NCI-H187 treated with DMSO at 0.1 percent for 48 hours (cell line): ENCODE measurements around the gene RAB11FIP2.
"Not testable (repeated sequence)": the region's sequence is repeated elsewhere in the genome, so short reads cannot be mapped to it uniquely, and the experiment has no call there.

Source experiments
- DNase-seq: peaks from one replicate; lab custom pipeline; 2025; lab: John Stamatoyannopoulos, UW

The RAB11FIP2 gene

GRCh38 chr10:118046395-118047156 lies at the start of gene RAB11FIP2:
Gene RAB11FIP2 (minus strand): TSS chr10:118046941. CDS start chr10:118046163, 778 bp downstream.
- peak; percentile 33 for DNase-seq

DNA sequence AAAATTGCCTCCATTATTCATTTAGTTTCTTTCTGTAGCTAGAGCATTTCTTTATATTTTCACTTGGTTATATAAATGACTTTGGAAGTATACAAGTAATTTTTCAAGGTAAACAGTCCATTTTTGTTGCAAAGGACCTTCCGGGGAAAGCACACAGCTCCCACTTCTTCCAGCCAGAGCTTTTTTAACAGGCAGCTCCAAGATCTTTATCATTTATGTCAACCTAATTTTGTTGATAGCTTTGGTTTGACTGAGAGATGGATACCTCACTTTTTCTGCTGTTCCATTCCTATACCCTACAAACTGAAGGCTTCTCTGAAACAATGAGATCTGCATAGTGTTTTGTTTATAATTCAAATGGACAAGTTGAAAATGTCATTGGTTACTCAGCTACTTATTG lies 49.3 kb upstream of the RAB11FIP2 start:
- no peak for DNase-seq

GRCh38 chr10:118092209-118092608 lies 45.5 kb upstream of the RAB11FIP2 start:
- DNase-seq, result no peak

GRCh38 chr10:118080817-118081216 lies 34.1 kb upstream of the RAB11FIP2 start:
- DNase-seq, result no peak

DNA sequence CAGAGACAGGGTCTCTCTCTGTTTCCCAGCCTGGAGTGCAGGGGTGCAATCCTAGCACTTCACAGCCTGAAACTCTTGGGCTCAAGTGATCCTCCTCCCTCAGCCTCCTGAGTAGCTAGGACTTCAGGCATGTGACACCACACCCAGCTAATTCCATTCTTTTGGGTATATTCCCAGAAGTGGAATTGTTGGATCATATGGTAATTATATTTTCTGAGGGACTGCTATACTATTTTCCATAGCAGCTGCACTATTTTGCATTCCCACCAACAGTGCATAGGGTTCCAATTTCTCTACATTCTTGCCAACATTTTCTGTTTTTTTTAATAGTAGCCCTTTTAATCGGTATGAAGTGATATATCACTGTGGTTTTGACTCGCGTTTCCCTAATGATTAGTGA lies 30.0 kb upstream of the RAB11FIP2 start:
- no peak for DNase-seq

GRCh38 chr10:118072840-118073239 lies 26.1 kb upstream of the RAB11FIP2 start:
- DNase-seq, result no peak

DNA sequence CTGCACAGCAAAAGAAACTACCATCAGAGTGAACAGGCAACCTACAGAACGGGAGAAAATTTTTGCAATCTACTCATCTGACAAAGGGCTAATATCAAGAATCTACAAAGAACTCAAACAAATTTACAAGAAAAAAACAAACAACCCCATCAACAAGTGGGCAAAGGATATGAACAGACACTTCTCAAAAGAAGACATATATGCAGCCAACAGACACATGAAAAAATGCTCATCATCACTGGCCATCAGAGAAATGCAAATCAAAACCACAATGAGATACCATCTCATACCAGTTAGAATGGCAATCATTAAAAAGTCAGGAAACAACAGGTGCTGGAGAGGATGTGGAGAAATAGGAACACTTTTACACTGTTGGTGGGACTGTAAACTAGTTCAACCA lies 20.6 kb upstream of the RAB11FIP2 start:
- DNase-seq, result not testable (repeated sequence)

DNA sequence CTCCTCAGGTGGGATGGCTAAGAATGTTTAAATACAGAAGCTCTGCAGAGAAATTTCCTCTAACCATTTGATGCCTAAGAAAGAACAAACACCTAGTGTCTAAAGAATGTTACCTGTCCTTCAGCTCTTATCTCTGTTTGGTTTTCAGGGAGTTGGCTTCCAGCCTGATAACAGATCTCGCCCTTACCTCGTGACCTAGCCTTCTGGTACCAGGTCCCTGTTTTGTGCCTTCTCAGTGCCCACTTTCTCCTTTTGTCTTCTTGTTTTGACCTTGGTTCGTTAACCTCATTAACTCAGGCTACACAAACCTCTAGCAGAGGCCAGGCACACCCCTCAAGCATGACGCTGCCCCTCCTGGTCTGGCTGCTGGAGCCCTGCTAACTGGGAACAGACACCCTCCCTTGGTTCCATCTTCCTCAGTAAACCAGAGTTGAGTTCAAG lies 16.1 kb upstream of the RAB11FIP2 start:
- no peak for DNase-seq

DNA sequence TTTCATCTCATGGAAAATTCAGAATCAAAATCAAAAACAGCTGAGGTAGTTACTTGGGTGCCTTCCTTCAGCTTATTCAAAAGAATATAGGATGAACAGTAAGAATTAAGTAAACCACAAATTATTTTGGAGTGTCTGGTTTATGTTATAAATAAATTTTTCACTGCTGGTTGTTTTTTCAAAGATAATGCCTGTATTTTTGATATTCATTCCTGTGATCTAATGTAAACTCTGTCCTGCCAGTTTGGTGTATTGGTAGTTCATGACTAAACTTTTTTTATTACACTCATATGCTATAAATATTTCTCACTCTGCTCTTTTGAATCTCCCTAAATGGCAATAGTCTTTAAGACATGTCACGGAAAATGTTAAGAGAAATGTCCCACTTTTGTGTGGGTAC lies 11.6 kb upstream of the RAB11FIP2 start:
- no peak for DNase-seq

DNA sequence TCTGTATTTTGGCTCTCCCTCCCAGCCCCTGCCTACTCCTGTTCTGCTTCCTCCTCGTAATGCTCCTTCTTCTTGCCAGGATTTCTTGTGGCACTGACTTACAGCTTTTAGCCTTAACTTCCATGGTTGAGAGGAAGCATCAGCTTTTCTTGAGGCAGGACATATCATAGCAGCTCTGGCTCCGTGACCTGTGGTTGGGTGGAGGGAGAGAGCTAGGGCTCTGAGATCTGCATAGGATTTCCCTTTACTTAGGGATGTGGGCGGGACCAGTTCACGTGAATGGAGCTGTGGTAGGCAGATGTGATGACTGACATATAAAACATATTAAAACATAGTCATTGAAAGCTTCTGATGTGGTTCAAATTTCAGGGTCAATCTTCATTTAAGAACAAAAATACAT lies 10.6 kb upstream of the RAB11FIP2 start:
- no peak for DNase-seq

- DNase-seq, result no peak
Measured at GRCh38 chr10:118054383-118054782, 7.6 kb upstream of the RAB11FIP2 start.

- DNase-seq, result no peak
Measured at GRCh38 chr10:118052816-118053215, 6.1 kb upstream of the RAB11FIP2 start.

DNA sequence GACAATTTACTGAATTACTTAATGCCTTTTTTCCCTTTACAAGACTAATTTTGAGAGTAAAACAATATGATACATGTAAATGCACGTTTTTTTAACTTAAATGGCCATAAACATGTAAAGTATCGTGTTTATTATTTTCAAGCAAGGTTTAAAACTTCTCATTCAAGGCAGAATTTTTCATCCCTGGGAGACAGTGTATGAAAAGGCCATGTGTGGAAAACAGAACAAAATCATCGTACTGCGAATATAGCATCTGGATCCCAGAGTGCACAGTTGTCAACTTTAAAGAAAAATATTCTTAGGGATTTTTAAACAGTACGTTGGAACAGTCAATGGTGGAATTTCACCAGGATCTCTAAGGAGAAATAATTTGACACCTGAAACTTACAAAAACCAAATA lies 1.1 kb upstream of the RAB11FIP2 start:
- DNase-seq, result no peak

DNA sequence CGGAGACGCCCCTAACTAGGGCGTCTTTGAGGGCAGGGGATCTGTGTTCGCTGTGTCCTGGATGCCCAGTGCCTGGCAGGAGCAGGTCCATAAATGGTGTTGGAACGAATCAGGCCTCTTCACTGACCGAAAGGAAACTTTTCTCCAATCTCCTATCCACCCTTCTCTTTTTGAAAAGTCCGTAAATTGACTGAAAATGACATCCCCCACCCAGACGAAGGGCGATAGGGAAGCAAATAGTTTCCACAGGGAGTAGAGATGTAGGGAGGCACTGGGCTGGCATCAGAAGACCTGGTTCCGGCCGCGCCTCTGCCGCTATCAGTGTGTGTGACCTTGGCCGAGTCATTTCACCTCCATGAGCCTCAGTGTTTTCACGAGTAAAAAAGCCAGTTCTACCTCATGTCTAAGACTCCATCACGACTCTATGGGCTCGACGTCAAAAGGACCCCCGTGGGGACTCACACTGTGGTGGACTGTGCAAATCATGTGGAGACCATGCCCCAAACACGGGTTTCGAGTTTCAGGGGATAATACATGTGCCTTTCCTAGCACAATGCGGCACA lies 497 bp upstream of the RAB11FIP2 start:
- DNase-seq, result no peak

GRCh38 chr10:118045837-118046394 lies 825 bp downstream of the RAB11FIP2 start:
- no peak for DNase-seq

- no peak for DNase-seq
Measured at GRCh38 chr10:118045158-118045836, 1.4 kb downstream of the RAB11FIP2 start.

DNA sequence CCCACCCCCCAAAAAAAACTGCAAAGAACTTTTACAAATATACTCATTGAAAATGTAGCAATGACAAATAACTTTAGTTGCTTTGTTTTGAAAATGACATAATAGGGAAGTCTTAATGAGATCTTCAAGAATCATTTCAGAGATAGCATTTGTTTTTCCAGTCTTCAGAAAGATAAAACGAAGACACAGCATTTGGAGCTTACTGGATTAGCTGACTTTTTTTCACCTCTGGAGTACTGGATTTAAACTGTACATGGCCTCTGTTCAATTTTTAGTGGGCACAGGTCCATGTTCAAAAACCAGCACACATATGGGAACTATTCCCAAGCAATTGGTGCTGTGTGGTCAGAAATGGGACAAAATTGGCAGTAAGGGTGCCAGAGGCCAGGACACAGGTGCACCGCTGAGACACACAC lies 3.9 kb downstream of the RAB11FIP2 start:
- DNase-seq, result no peak

- no peak for DNase-seq
Measured at GRCh38 chr10:118042336-118042735, 4.4 kb downstream of the RAB11FIP2 start.

DNA sequence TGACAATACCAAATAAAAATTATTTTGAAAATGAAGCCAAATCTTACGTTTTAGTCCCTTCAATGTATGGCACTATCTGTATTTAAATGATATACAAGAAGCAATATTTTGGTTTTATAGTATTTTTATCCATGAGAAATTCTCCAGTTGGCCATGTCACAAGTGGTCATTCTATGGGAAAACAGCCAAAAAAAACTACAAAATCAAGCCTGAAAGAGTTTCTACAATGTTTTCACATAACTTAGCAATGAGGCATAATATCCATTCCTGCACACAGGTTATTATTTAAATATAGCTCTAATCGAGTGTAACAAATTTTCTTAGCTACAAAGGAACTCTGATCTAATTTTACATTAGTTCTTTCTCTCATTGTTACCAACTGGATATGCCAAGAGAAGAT lies 5.4 kb downstream of the RAB11FIP2 start:
- DNase-seq, result no peak

DNA sequence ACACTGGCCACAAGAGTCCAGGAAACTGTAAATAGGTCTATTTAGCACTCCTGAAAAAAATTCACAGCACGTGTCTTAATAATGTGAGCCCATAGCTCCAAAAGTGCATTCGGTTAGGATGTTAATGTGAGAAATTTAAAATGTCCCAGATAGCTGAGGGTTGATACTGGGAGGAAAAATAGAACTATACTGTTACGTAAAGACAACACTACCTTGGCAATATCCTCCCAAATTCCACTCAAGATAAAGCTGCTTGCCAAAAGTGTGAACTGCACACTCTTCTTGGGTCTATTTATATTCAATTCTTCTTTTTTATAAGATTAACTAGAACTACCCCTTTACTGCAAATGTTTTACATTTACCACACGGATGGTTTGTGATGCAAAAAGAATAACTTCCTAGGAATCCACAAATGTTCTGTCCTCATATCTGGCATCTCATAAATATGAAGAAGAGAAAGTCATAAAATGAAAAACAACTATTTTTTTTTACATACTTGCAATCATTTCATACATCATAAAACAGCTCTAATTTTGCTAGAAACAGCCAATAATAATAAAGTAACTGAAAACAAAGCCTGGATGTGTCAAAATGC lies 10.4 kb downstream of the RAB11FIP2 start:
- DNase-seq, result no peak

DNA sequence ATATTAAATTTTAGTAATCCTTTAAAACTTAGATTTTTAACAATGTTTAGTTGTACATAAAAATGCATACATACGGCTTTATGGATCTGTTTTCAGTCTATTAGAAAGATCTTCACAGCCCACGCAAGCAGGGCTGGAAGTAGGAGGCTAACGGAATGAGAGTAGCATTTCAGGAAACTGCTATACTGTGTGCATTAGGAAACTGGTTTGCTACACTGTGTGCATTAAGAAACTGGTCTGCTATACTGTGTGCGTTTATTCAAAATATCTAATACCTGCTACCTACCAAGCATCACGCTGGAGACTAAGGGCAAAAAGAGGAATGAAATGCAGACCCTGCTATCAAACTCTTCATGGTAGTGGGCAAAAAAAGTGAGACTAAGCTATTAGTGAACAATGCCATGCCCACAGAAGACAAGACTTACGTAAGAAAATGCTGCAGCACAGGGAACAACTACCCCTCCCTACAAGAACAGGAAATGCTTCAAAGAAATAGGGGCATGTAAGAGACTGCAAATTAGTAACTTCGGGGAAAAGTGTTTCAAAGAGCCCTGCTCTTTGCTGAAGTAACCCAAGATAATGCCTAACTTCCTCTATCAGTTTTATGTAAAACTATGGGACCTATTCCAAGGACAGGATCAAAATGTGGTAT lies 11.3 kb downstream of the RAB11FIP2 start:
- DNase-seq, result no peak

- DNase-seq, result no peak
Measured at GRCh38 chr10:118034791-118035261, 11.9 kb downstream of the RAB11FIP2 start.
